Common myeloid progenitor, CD34-positive (primary cell): ENCODE measurements around the gene SLC5A5.

Experiments used
- CTCF ChIA-PET: fragments of 350-600 bp; sonication (Branson Sonifier 250); formaldehyde crosslinking; loops from one replicate; lab custom pipeline; 2021; ENCODE audit warnings: antibody characterized with exemption; lab: Charles Lee
- POLR2A ChIA-PET: fragments of 350-600 bp; sonication (Branson Sonifier 250); formaldehyde crosslinking; loops from one replicate; lab custom pipeline; 2021; ENCODE audit warnings: antibody characterized with exemption; lab: Charles Lee
- DNase-seq, 3 donors: peaks; one replicate each; pipeline versions ENCODE4 v3.0.0 to v3.0.0-alpha.2; 2013
- H3K27ac ChIP-seq, 2 experiments: 1 replicate in 1 of 2; 2 replicates in 1 of 2; pipeline ENCODE4 v1.7.0; 2013; ENCODE audit warnings: inconsistent platforms in 2 of 2, low read length in 2 of 2, mild to moderate bottlenecking in 2 of 2, low read depth in 1 of 2, moderate library complexity in 1 of 2; ENCODE audit not compliant: severe bottlenecking in 2 of 2, insufficient read depth in 1 of 2, poor library complexity in 1 of 2
- H3K27me3 ChIP-seq, 5 experiments: replicated peaks in 2 of 5; 1 replicate in 3 of 5; 2 replicates in 2 of 5; pipeline versions ENCODE4 v1.6.1 to v1.7.0; 2013; ENCODE audit warnings: low read length in 4 of 5, mild to moderate bottlenecking in 2 of 5, moderate library complexity in 2 of 5, inconsistent platforms in 1 of 5; ENCODE audit not compliant: insufficient read depth in 5 of 5, control insufficient read depth in 4 of 5
- H3K36me3 ChIP-seq, 4 experiments: 1 replicate in 2 of 4; 2 replicates in 2 of 4; pipeline versions ENCODE4 v1.6.1 to v1.7.0; 2013; ENCODE audit warnings: low read length in 3 of 4, control low read depth in 1 of 4, mild to moderate bottlenecking in 1 of 4; ENCODE audit not compliant: control insufficient read depth in 4 of 4, insufficient read depth in 4 of 4
- H3K4me1 ChIP-seq, 4 experiments: 1 replicate in 3 of 4; 2 replicates in 1 of 4; pipeline versions ENCODE4 v1.6.1 to v1.7.1; 2013; ENCODE audit warnings: low read length in 3 of 4, mild to moderate bottlenecking in 3 of 4, control low read depth in 1 of 4, inconsistent platforms in 1 of 4, moderate library complexity in 1 of 4; ENCODE audit not compliant: control insufficient read depth in 4 of 4, insufficient read depth in 4 of 4; ENCODE audit errors: control extremely low read depth in 1 of 4
- H3K4me3 ChIP-seq, 7 experiments: 1 replicate in 4 of 7; 2 replicates in 3 of 7; pipeline versions ENCODE4 v1.5.1 to v1.7.0; 2013; ENCODE audit warnings: mild to moderate bottlenecking in 7 of 7, low read length in 6 of 7, moderate library complexity in 6 of 7, inconsistent platforms in 2 of 7, low read depth in 2 of 7, control low read depth in 1 of 7; ENCODE audit not compliant: insufficient read depth in 4 of 7, control insufficient read depth in 1 of 7; ENCODE audit errors: extremely low read depth in 1 of 7
- H3K9me3 ChIP-seq, 5 experiments: 1 replicate in 4 of 5; 2 replicates in 1 of 5; pipeline versions ENCODE4 v1.6.1 to v1.7.1; 2013; ENCODE audit warnings: low read length in 4 of 5, mild to moderate bottlenecking in 2 of 5, inconsistent platforms in 1 of 5, low read depth in 1 of 5, moderate library complexity in 1 of 5; ENCODE audit not compliant: control insufficient read depth in 4 of 5, insufficient read depth in 2 of 5; ENCODE audit errors: control extremely low read depth in 1 of 5
- WGBS: methylation state at CpG from one replicate; pipeline ENCODE4 v1.1.5; 2013; ENCODE audit not compliant: insufficient coverage; 5-methylcytosine and 5-hydroxymethylcytosine counted together

SLC5A5 gene

DNA sequence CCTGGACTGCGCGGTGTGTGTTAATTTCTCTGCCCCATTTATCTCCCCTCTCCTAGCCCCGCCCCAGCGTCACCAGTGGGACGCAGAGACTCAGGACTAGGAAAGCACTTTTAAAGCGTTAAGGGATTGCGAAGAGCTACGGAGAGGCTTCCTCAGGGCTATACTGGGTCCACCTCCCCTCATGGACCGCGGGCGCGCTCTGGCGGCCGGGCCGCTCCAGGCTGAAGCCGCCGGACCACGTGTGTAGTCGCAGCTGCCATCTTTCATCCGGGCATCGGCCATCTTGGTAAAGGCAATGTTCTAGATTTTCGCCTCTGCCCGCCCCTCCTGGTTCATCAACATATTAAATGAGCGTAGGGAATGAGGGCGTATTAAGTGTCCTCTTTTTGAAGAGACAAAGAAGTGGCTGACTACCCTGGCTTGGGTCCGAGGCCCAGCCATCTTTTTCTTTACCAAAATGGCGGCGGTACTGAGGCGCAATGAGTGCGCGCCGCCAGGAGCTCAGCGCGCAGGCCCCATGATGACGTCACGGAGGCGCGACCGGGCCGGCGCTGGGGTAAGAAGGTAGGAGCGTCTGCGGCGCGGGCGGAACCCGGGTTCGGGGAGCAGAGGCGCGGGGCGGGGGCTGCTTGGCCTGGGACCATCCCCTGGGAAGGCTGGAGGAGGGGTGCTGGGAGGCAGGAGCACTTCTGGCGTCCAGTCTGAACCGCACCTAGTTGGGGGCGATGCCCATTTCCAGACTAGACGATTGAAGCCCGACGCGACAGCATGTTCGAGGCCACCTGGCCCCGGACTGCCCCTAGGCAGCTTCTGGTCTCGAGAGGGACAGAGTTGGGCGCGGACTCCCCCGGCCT is 61.0 kb downstream of the SLC5A5 start, which contains the start of gene CCDC124:
Gene CCDC124 (plus strand): TSS at position 531 of the 854 bp plus-strand sequence. CDS start 3,406 bp downstream, outside the sequence.
- WGBS: 0% methylated on average over 53 of the region's 64 CpGs
- peaks cover 5 to 17% (median 16%) of the 10 kb centered on the region in 4 experiments for H3K4me1 ChIP-seq
- no peaks in the 10 kb centered on the region for H3K9me3 ChIP-seq
- ChIA-PET CTCF (interaction anchor here (0.6 to 9.6 kb wide), 19 partner anchors 12 to 229 kb away, joined by 3 to 209 read pairs (median 4); partner anchors contain the start of genes RPL18A and SLC5A5), POLR2A (interaction anchor here (0.6 to 1.9 kb wide), 5 partner anchors 60 to 85 kb away, joined by 3 to 21 read pairs (median 5); partner anchors contain the start of genes JAK3, RPL18A and SLC5A5)
- peak; percentile 95 to 97 (median 96) for DNase-seq
- peak within 1 kb of the TSS; percentile 95 to 98 for H3K27ac ChIP-seq
- no peaks in the 10 kb centered on the region for H3K27me3 ChIP-seq
- H3K4me3 ChIP-seq: peak within 1 kb of the TSS; percentile 80 to 96 (median 85)
- H3K36me3 ChIP-seq: peaks cover 0 to 12% (median 3%) of the 10 kb centered on the region in 4 experiments

DNA sequence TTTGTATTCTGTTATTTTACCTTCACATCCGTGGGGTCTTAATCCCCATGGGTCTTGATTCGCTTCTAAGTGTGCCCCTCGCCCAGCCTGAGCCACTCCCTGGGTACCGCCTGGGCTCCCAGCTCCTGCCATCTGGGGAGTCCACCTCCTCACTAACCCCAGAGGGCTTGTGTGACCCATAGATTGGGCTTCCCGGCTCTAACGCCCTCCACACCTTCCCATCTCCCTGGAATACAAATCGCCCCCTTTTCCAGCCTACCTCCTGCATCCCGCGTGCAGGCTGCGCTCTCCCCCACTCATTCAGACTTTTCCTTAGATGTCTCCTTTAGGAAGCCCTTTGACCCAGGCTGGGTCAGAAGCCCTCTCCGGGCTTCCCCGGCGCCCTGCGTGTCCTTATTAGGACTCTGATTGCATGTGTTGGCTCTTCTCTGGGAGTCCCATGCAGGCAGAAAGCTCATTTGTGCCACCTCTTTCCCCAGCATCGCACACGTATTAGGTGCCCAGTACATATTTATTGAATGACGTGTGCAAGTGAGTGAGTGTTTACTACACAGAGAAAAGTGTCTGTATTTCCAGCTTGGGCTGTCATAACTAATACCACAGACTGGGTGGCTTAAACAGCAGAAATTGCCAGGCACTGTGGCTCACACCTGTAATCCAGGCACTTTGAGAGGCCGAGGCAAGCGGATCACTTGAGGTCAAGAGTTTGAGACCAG is 61.8 kb downstream of the SLC5A5 start:
- Histone ChIP-seq H3K27ac (peak overlapping the region; percentile 95 to 98), H3K27me3 (no peaks in the 10 kb centered on the region), H3K4me1 (peaks cover 5 to 17% (median 16%) of the 10 kb centered on the region in 4 experiments), H3K9me3 (no peaks in the 10 kb centered on the region), H3K4me3 (peak overlapping the region; percentile 80 to 96 (median 85)), H3K36me3 (peaks cover 0 to 16% (median 3%) of the 10 kb centered on the region in 4 experiments)
- POLR2A ChIA-PET: interaction anchor here (0.6 to 1.9 kb wide), 5 partner anchors 61 to 86 kb away, joined by 3 to 21 read pairs (median 5); partner anchors contain the start of genes JAK3, RPL18A and SLC5A5
- no peak for DNase-seq
- WGBS: 26% methylated on average over 14 of the region's 19 CpGs
- CTCF ChIA-PET: interaction anchor here (0.7 to 9.6 kb wide), 16 partner anchors 11 to 233 kb away, joined by 3 to 209 read pairs (median 4); partner anchors contain the start of genes RPL18A and SLC5A5

DNA sequence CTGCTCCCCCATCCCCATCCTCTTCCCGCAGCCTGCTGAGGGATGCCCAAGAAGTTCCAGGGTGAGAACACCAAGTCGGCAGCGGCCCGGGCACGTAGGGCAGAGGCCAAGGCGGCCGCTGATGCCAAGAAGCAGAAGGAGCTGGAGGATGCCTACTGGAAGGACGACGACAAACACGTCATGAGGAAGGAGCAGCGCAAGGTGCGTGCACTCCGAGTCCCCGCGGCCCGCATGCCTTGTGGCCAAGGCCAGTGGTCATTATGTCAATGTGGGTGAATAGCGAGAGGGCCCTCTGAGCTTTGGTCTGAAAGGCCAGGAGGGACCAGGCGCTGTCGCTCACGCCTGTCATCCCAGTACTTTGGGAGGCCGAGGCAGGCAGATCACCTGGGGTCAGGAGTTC is 64.6 kb downstream of the SLC5A5 start:
- ChIA-PET POLR2A (interaction anchor here (0.7 kb wide), 1 partner anchor 257 kb away, joined by 3 read pairs; the partner anchor contains the start of gene MPV17L2), CTCF (interaction anchor here (1.4 to 9.6 kb wide), 5 partner anchors 11 to 120 kb away, joined by 3 to 209 read pairs (median 4); partner anchors contain the start of gene RPL18A)
- DNase-seq: no peak
- peaks cover 5 to 17% (median 16%) of the 10 kb centered on the region in 4 experiments for H3K4me1 ChIP-seq
- H3K36me3 ChIP-seq: peaks cover 0 to 24% (median 8%) of the 10 kb centered on the region in 4 experiments
- H3K4me3 ChIP-seq: no peak overlapping the region
- H3K27me3 ChIP-seq: no peaks in the 10 kb centered on the region
- H3K27ac ChIP-seq: no peak overlapping the region
- H3K9me3 ChIP-seq: no peaks in the 10 kb centered on the region
- WGBS: 98% methylated on average over 16 of the region's 21 CpGs

DNA sequence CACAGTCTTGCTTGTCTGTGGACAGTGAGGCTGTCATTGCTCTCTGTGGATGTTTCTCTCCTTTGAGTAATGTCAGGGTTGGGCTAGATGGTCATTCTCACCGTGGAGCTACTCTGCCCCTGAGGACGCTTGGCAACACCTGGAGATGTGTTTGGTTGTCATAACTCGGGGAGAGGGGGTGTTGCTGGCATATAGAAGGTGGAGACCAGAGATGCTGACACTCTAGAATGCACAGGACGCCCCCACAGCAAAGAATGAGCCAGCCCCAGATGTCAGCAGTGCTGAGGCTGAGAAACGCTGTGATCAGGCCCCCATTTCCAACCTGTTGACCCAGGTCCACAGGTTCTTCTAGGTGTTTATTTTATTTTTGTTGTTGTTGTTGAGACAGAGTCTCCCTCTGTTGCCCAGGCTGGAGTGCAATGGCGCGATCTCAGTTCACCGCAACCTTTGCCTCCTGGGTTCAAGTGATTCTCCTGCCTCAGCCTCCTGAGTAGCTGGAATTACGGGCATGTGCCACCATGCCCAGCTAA is 65.7 kb downstream of the SLC5A5 start:
- Histone ChIP-seq H3K27ac (no peak overlapping the region), H3K27me3 (no peaks in the 10 kb centered on the region), H3K4me1 (peaks cover 2 to 10% (median 9%) of the 10 kb centered on the region in 4 experiments), H3K9me3 (no peaks in the 10 kb centered on the region), H3K4me3 (no peak overlapping the region), H3K36me3 (peaks cover 0 to 33% (median 11%) of the 10 kb centered on the region in 4 experiments)
- POLR2A ChIA-PET: interaction anchor here (0.7 kb wide), 1 partner anchor 256 kb away, joined by 3 read pairs; the partner anchor contains the start of gene MPV17L2
- CTCF ChIA-PET: interaction anchor here (0.8 to 9.6 kb wide), 20 partner anchors 9 to 331 kb away, joined by 3 to 209 read pairs (median 4); partner anchors contain the start of genes ARRDC2 and RPL18A
- 100% methylated on average over 7 of the region's 9 CpGs for WGBS
- no peak for DNase-seq

DNA sequence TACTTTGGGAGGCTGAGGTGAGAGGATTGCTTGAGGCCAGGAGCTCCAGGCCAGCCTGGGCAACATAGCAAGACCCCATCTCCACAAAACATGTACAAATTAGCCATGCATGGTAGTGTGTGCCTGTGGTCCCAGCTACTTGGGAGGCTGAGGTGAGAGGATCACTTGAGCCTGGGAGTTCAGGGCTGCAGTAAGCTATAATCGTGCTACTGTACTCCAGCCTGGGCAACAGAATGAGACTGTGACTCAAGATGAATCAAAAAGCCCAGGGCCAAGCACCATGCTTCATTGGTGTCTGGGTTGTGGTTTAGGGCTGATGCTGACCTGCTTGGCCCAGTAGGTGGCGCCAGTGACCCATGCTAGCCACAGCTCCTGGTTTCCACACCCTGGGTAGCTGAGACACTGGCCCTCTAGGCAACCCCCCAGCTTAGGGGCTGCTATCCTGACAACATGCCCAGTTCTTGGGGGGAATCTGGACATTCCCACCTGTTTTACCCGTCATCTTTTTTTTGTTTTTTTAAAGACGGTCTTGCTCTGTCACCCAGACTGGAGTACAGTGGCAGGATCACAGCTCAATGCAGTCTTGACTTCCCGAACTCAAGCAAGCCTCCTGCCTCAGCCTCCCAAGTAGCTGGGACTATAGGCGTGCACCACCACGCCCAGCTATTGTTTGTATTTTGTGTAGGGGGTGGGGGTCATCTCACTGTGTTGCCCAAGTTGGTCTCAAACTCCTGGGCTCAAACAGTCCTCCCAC is 66.5 kb downstream of the SLC5A5 start:
- H3K36me3 ChIP-seq: peaks cover 0 to 36% (median 13%) of the 10 kb centered on the region in 4 experiments
- H3K4me1 ChIP-seq: peaks cover 2 to 7% (median 6%) of the 10 kb centered on the region in 4 experiments
- no peak overlapping the region for H3K4me3 ChIP-seq
- CTCF ChIA-PET: interaction anchor here (0.6 to 9.6 kb wide), 23 partner anchors 8 to 538 kb away, joined by 3 to 209 read pairs (median 4); partner anchors contain the start of genes ARRDC2 and RPL18A
- POLR2A ChIA-PET: interaction anchor here (0.7 kb wide), 1 partner anchor 62 kb away, joined by 3 read pairs; no protein-coding TSS in a partner anchor
- WGBS: 50% methylated on average over 5 of the region's 7 CpGs
- no peak overlapping the region for H3K27ac ChIP-seq
- H3K9me3 ChIP-seq: no peaks in the 10 kb centered on the region
- H3K27me3 ChIP-seq: no peaks in the 10 kb centered on the region
- peak; percentile 70 to 87 (median 78) for DNase-seq
